OCI-LY7 (cell line): ENCODE measurements around the gene ATE1. TPM values are rescaled to one million over a fixed set of nuclear protein-coding genes. Genes with fewer than 3 reads are reported as not detected.
A peak's percentile ranks its signal among the peaks of the same experiment; 100 is the strongest.

ENCODE experiments used
- BruUV-seq: library from RNA; stranded (reverse); fragments of 400-500 nt; replicated peaks from 2 replicates; lab custom pipeline; 2021; lab: Mats Ljungman, UMichigan
- CTCF ChIA-PET: fragments of 300-600 bp; sonication (Branson Sonifier 250); formaldehyde crosslinking; loops from one replicate; lab custom pipeline; 2022; ENCODE audit warnings: antibody characterized with exemption; ENCODE audit not compliant: unreplicated experiment; lab: Charles Lee
- POLR2A ChIA-PET: fragments of 300-600 bp; sonication (Branson Sonifier 250); formaldehyde crosslinking; loops from one replicate; lab custom pipeline; 2022; ENCODE audit warnings: antibody characterized with exemption; lab: Charles Lee
- DNase-seq: peaks from one replicate; pipeline ENCODE4 v3.0.0-alpha.2; 2015; ENCODE audit warnings: low spot score
- H2AFZ ChIP-seq: fragments of 200-600 bp; sonication (generic), shearing (Covaris generic); 2 replicates; pipeline ENCODE4 v1.6.1; 2014; ENCODE audit warnings: mild to moderate bottlenecking, antibody characterized with exemption, low read length, moderate library complexity
- H3K27ac ChIP-seq: fragments of 200-600 bp; sonication (generic); 2 replicates; pipeline ENCODE4 v1.5.1; 2014; ENCODE audit warnings: mixed run types, low read depth, mild to moderate bottlenecking, moderate library complexity, low read length, inconsistent platforms; ENCODE audit not compliant: poor library complexity, severe bottlenecking
- H3K36me3 ChIP-seq: fragments of 200-600 bp; sonication (generic); 2 replicates; pipeline ENCODE4 v1.6.1; 2014; ENCODE audit warnings: mild to moderate bottlenecking, antibody characterized with exemption, low read length, moderate library complexity, mixed read lengths; ENCODE audit not compliant: insufficient read depth
- H3K4me1 ChIP-seq: fragments of 200-600 bp; sonication (generic); 2 replicates; pipeline ENCODE4 v1.5.1; 2014; ENCODE audit warnings: mild to moderate bottlenecking, low read length; ENCODE audit not compliant: insufficient read depth, poor library complexity, severe bottlenecking
- H3K4me2 ChIP-seq: fragments of 200-600 bp; sonication (generic); 2 replicates; pipeline ENCODE4 v1.6.1; 2014; ENCODE audit warnings: mild to moderate bottlenecking, low read length
- H3K4me3 ChIP-seq: fragments of 200-600 bp; sonication (generic); 2 replicates; pipeline ENCODE4 v1.5.1; 2014; ENCODE audit warnings: mild to moderate bottlenecking, low read depth, low read length; ENCODE audit not compliant: poor library complexity, severe bottlenecking
- H3K79me2 ChIP-seq: fragments of 200-600 bp; sonication (generic); 2 replicates; pipeline ENCODE4 v1.6.1; 2016; ENCODE audit warnings: low read depth, mild to moderate bottlenecking, low read length, moderate library complexity, mixed read lengths; ENCODE audit not compliant: insufficient read depth
- H3K9me2 ChIP-seq: fragments of 200-600 bp; sonication (generic); 2 replicates; pipeline ENCODE4 v1.6.1; 2016; ENCODE audit warnings: mild to moderate bottlenecking, low read length, mixed read lengths; ENCODE audit not compliant: insufficient read depth
- H3K9me3 ChIP-seq: fragments of 200-600 bp; sonication (generic); 2 replicates; pipeline ENCODE4 v1.6.1; 2014; ENCODE audit warnings: mild to moderate bottlenecking, mixed run types, low read length, mixed read lengths
- H4K20me1 ChIP-seq: fragments of 200-600 bp; sonication (generic); 2 replicates; pipeline ENCODE4 v1.6.1; 2014; ENCODE audit warnings: mild to moderate bottlenecking, antibody characterized with exemption, low read length, moderate library complexity, mixed read lengths; ENCODE audit not compliant: insufficient read depth
- EZH2phosphoT487 ChIP-seq: fragments of 200-600 bp; sonication (generic); IDR thresholded peaks from 2 replicates; pipeline ENCODE4 v1.6.1; 2018; ENCODE audit warnings: low read depth, borderline replicate concordance, mild to moderate bottlenecking, mixed run types, antibody characterized with exemption, low read length, moderate library complexity, mixed read lengths
- intact Hi-C: fragments of 100-400 bp; cut with micrococcal nuclease; formaldehyde crosslinking; loops from one replicate; pipeline ENCODE4 v1.10.0; 2022; ENCODE audit not compliant: unreplicated experiment
- total RNA-seq, 2 experiments: library from RNA; depleted of rRNA in 1 of 2; stranded (reverse); fragments of >200 nt in 1 of 2; shearing (Covaris generic) in 1 of 2; gene quantifications; 2 replicates each; pipeline ENCODE4 v1.2.3, GENCODE V29; 2014 to 2022
- TF ChIP-seq, protein P1 (sequence below): fragments of 200-600 bp; sonication (generic); conservative IDR thresholded peaks from 2 replicates; pipeline ENCODE4 v1.5.1; 2014; ENCODE audit warnings: mild to moderate bottlenecking, antibody characterized with exemption, low read length, moderate library complexity, mixed read lengths

ATE1 gene
- total RNA-seq, 2 experiments from 2014 or later, result 14.8 to 44.7 TPM

DNA sequence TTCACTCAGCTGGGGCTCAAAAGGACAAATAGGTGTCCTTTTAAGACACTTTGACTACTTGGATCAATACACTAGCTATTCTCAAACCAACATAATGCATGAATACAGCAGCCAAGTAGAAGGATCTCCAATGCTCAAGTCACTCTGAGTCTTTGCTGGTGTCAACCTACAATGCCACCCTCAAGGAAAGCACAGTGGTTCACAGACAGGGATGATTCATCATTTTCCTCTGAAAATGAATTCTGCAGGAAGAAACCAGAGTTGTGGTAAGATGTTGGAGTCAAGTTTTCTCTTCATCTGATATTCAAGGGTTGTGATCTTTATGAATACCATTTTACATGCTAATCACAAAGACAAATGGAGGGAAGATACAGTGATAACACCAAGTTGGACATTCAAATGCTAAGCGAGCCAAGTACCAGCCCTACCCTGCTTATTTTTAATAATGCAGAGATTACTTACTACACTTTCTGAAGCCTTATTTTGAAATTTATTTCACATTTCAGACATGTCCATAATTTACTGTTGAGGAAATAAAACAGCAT lies 186.5 kb downstream of the ATE1 start:
- ChIA-PET CTCF (no interaction called here), POLR2A (interaction anchor here (1.0 kb wide), 1 partner anchor 42 kb away, joined by 3 read pairs; no protein-coding TSS in a partner anchor)
- H3K9me3 ChIP-seq, result no peaks in the 10 kb centered on the region
- no peak overlapping the region for H3K27ac ChIP-seq
- H4K20me1 ChIP-seq, result no peaks in the 10 kb centered on the region
- H3K9me2 ChIP-seq, result no peaks in the 10 kb centered on the region
- TF ChIP-seq, protein P1, sequence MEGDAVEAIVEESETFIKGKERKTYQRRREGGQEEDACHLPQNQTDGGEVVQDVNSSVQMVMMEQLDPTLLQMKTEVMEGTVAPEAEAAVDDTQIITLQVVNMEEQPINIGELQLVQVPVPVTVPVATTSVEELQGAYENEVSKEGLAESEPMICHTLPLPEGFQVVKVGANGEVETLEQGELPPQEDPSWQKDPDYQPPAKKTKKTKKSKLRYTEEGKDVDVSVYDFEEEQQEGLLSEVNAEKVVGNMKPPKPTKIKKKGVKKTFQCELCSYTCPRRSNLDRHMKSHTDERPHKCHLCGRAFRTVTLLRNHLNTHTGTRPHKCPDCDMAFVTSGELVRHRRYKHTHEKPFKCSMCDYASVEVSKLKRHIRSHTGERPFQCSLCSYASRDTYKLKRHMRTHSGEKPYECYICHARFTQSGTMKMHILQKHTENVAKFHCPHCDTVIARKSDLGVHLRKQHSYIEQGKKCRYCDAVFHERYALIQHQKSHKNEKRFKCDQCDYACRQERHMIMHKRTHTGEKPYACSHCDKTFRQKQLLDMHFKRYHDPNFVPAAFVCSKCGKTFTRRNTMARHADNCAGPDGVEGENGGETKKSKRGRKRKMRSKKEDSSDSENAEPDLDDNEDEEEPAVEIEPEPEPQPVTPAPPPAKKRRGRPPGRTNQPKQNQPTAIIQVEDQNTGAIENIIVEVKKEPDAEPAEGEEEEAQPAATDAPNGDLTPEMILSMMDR, result no peak
- no peak for TF ChIP-seq EZH2phosphoT487
- no peak overlapping the region for H3K4me2 ChIP-seq
- BruUV-seq, result TSS peak; percentile 55
- H3K4me1 ChIP-seq, result peaks cover 5% of the 10 kb centered on the region
- no peak for DNase-seq
- no peak overlapping the region for H3K4me3 ChIP-seq
- no peaks in the 10 kb centered on the region for H3K79me2 ChIP-seq
- no peak overlapping the region for H2AFZ ChIP-seq
- intact Hi-C loops, result no loop called here
- H3K36me3 ChIP-seq, result no peaks in the 10 kb centered on the region; the same call in 1 of the 2 replicates

DNA sequence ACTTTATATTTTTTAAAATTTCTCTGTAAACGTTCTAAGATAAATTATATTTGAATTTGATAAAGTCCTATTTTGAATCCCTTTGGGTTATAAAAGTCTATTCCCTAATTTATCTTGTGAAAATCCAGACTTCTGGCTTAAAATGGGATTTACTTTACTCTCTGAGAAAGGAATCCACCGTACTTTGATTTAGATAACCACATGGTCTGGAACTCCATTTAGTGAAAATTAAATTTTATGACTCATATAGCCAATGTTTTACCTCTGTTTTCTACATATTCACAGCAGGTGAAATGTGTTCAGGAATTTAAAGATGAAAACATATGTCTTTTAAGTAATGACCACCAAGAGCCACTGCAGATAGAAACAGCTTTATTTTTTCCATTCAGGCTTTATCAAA lies 187.8 kb downstream of the ATE1 start:
- no peak overlapping the region for H2AFZ ChIP-seq
- no peaks in the 10 kb centered on the region; the same call in 1 of the 2 replicates for H3K36me3 ChIP-seq
- intact Hi-C loops, result no loop called here
- H3K4me3 ChIP-seq, result no peak overlapping the region
- TF ChIP-seq, protein P1, result no peak
- no peak for TF ChIP-seq EZH2phosphoT487
- no peaks in the 10 kb centered on the region for H4K20me1 ChIP-seq
- ChIA-PET CTCF (no interaction called here), POLR2A (interaction anchor here (0.6 kb wide), 1 partner anchor 333 kb away, joined by 4 read pairs; no protein-coding TSS in a partner anchor)
- no peaks in the 10 kb centered on the region for H3K79me2 ChIP-seq
- no peak overlapping the region for H3K4me2 ChIP-seq
- H3K9me3 ChIP-seq, result no peaks in the 10 kb centered on the region
- no TSS peak for BruUV-seq
- DNase-seq, result no peak
- peaks cover 5% of the 10 kb centered on the region for H3K4me1 ChIP-seq
- no peak overlapping the region for H3K27ac ChIP-seq
- H3K9me2 ChIP-seq, result no peaks in the 10 kb centered on the region

DNA sequence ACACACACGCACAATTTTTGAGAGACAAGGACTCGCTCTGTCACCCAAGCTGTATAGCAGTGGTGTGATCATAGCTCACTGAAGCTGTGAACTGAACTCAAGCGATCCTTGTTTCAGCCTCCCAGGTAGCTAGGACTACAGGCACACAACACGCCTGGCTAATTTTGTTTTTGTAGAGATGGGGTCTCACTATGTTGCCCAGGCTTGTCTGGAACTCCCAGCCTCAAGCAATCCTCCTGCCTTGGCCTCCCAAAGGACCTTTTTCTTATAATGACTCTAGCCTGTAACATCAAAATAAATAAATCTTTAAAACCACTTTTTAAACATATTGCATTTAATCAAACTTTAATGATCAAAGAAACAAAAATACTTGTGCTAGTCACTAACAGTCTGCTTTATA lies 188.7 kb downstream of the ATE1 start:
- Histone ChIP-seq H3K36me3 (no peaks in the 10 kb centered on the region; the same call in 1 of the 2 replicates), H3K4me3 (no peak overlapping the region), H3K79me2 (no peaks in the 10 kb centered on the region), H3K9me2 (no peaks in the 10 kb centered on the region), H2AFZ (no peak overlapping the region), H3K4me1 (peaks cover 5% of the 10 kb centered on the region), H4K20me1 (no peaks in the 10 kb centered on the region), H3K27ac (no peak overlapping the region), H3K9me3 (no peaks in the 10 kb centered on the region), H3K4me2 (no peak overlapping the region)
- BruUV-seq, result no TSS peak
- intact Hi-C loops, result no loop called here
- ChIA-PET CTCF (no interaction called here), POLR2A (interaction anchor here (0.8 kb wide), 1 partner anchor 416 kb away, joined by 3 read pairs; no protein-coding TSS in a partner anchor)
- TF ChIP-seq EZH2phosphoT487, result no peak
- TF ChIP-seq, protein P1, result no peak
- no peak for DNase-seq
